Epithelial cell of esophagus (primary cell): ENCODE data around the gene LRRC37A2.
"Not testable (repeated sequence)": the region's sequence is repeated elsewhere in the genome, so short reads cannot be mapped to it uniquely, and the experiment has no call there.

Experiments
- DNase-seq: peaks from one replicate; pipeline ENCODE4 v3.0.0; 2010; ENCODE audit warnings: low read depth
- H3K4me3 ChIP-seq: 2 replicates; pipeline ENCODE4 v1.5.1; 2011; ENCODE audit warnings: mild to moderate bottlenecking, low read length, control low read depth

Gene LRRC37A2

GRCh38 chr17:46590157-46591146 is 78.2 kb downstream of the LRRC37A2 start, which contains the start of gene NSF:
TSS of gene NSF (plus strand) at chr17:46590669. CDS start at chr17:46590776, 107 bp downstream.
- not testable (repeated sequence) for H3K4me3 ChIP-seq, DNase-seq

- H3K4me3 ChIP-seq: not testable (repeated sequence)
Measured at GRCh38 chr17:46591332-46591731, 79.1 kb downstream of the LRRC37A2 start.

GRCh38 chr17:46598344-46598931 is 86.2 kb downstream of the LRRC37A2 start:
- not testable (repeated sequence) for H3K4me3 ChIP-seq

More at GRCh38 chr17:46591332-46591731, 79.1 kb downstream of the LRRC37A2 start:
- not testable (repeated sequence) for DNase-seq

GRCh38 chr17:46600767-46601166 is 88.5 kb downstream of the LRRC37A2 start:
- not testable (repeated sequence) for H3K4me3 ChIP-seq, DNase-seq

More at GRCh38 chr17:46598344-46598931, 86.2 kb downstream of the LRRC37A2 start:
- DNase-seq: not testable (repeated sequence)

- not testable (repeated sequence) for H3K4me3 ChIP-seq, DNase-seq
Measured at GRCh38 chr17:46603125-46603524, 90.9 kb downstream of the LRRC37A2 start.
